Measurements from ENCODE around the gene PDX1. TPM values are rescaled to one million over a fixed set of nuclear protein-coding genes. Genes with fewer than 3 reads are reported as not detected.

PDX1 gene
- polyA plus RNA-seq, 1 donor from 2014 or later: not detected

- H3K27me3 ChIP-seq (ENCODE audit: insufficient read depth, low read depth, low read length): peaks cover 88% of the 10 kb centered on the region
- H3K79me2 ChIP-seq (replicated peaks; ENCODE audit: insufficient read depth, low read length): no peaks in the 10 kb centered on the region
- H3K9me2 ChIP-seq (ENCODE audit: insufficient read depth, low read length): no peaks in the 10 kb centered on the region
- H3F3A ChIP-seq (ENCODE audit: insufficient read depth, low read length, poor library complexity, severe bottlenecking): no peaks in the 10 kb centered on the region
- H4K20me1 ChIP-seq (ENCODE audit: insufficient read depth): no peaks in the 10 kb centered on the region
- no peak overlapping the region for H3K9ac ChIP-seq (ENCODE audit: low read length)
- H3K9me3 ChIP-seq (ENCODE audit: low read length): no peaks in the 10 kb centered on the region
- no peak overlapping the region for H2AFZ ChIP-seq (ENCODE audit: low read depth, low read length)
- H3K27ac ChIP-seq (ENCODE audit: low read length): no peak overlapping the region
- H3K4me3 ChIP-seq (ENCODE audit: low read length): no peak overlapping the region
- TF ChIP-seq MXI1 (conservative IDR thresholded peaks at IDR 0.05; ENCODE audit: poor library complexity, severe bottlenecking) (no peak), REST (IDR thresholded peaks at IDR 0.05; ENCODE audit: borderline replicate concordance) (no peak), EP300 (conservative IDR thresholded peaks at IDR 0.05; ENCODE audit: poor library complexity, severe bottlenecking) (no peak), EZH2 (IDR thresholded peaks at IDR 0.05; ENCODE audit: borderline replicate concordance, insufficient read depth, low read length, poor library complexity, severe bottlenecking) (no peak), TAF1 (IDR thresholded peaks at IDR 0.05; ENCODE audit: low read depth) (no peak), RAD21 (conservative IDR thresholded peaks at IDR 0.05) (no peak), POLR2AphosphoS5 (IDR thresholded peaks at IDR 0.05) (no peak)
- no peak overlapping the region for H3K4me2 ChIP-seq (ENCODE audit: low read length)
- no peaks in the 10 kb centered on the region for H3K36me3 ChIP-seq (ENCODE audit: insufficient read depth, low read length)
Observed at GRCh38 chr13:27913160-27913559, 6.6 kb upstream of the PDX1 start.

- Histone ChIP-seq H3K4me2 (ENCODE audit: low read length) (no peak overlapping the region), H2AFZ (ENCODE audit: low read depth, low read length) (no peak overlapping the region), H3K9me3 (ENCODE audit: low read length) (no peaks in the 10 kb centered on the region), H3K27ac (ENCODE audit: low read length) (no peak overlapping the region), H4K20me1 (ENCODE audit: insufficient read depth) (no peaks in the 10 kb centered on the region), H3K9ac (ENCODE audit: low read length) (no peak overlapping the region), H3K36me3 (ENCODE audit: insufficient read depth, low read length) (no peaks in the 10 kb centered on the region), H3K4me3 (ENCODE audit: low read length) (no peak overlapping the region), H3K27me3 (ENCODE audit: insufficient read depth, low read depth, low read length) (peaks cover 95% of the 10 kb centered on the region), H3K9me2 (ENCODE audit: insufficient read depth, low read length) (no peaks in the 10 kb centered on the region), H3F3A (ENCODE audit: insufficient read depth, low read length, poor library complexity, severe bottlenecking) (no peaks in the 10 kb centered on the region), H3K79me2 (replicated peaks; ENCODE audit: insufficient read depth, low read length) (no peaks in the 10 kb centered on the region)
- no peak for TF ChIP-seq TAF1 (IDR thresholded peaks at IDR 0.05; ENCODE audit: low read depth)
- TF ChIP-seq SMC3 (conservative IDR thresholded peaks at IDR 0.05; ENCODE audit: poor library complexity): no peak
- TF ChIP-seq REST (IDR thresholded peaks at IDR 0.05; ENCODE audit: borderline replicate concordance): no peak
- TF ChIP-seq CTCF (IDR thresholded peaks at IDR 0.05; ENCODE audit: poor library complexity, severe bottlenecking): no peak
- no peak for TF ChIP-seq EZH2 (IDR thresholded peaks at IDR 0.05; ENCODE audit: borderline replicate concordance, insufficient read depth, low read length, poor library complexity, severe bottlenecking)
Observed at GRCh38 chr13:27915301-27916207, 4.2 kb upstream of the PDX1 start.
